SK-MEL-5 (cell line): Measurements from ENCODE around the gene DYRK1A. TPM values are rescaled to one million over a fixed set of nuclear protein-coding genes. Genes with fewer than 3 reads are reported as not detected.
A peak's percentile ranks its signal among the peaks of the same experiment; 100 is the strongest.

Source experiments
- DNase-seq: peaks from one replicate; pipeline ENCODE4 v3.0.0-alpha.2; 2016; ENCODE audit warnings: low read depth, low spot score
- in situ Hi-C: cut with HindIII; loops from 2 replicates; pipeline ENCODE4 v1.10.0; 2016; ENCODE audit warnings: low sequenced_read_pairs, high pct_unique_total_duplicates, low pct_unique_long_range_greater_than_20kb
- total RNA-seq: library from RNA; depleted of rRNA; stranded (reverse); fragments of >200 nt; shearing (Covaris generic); gene quantifications from 2 replicates; pipeline ENCODE4 v1.2.3, GENCODE V29; 2014

Gene DYRK1A
- total RNA-seq, 1 experiment from 2014 or later = 43.9 TPM

DNA sequence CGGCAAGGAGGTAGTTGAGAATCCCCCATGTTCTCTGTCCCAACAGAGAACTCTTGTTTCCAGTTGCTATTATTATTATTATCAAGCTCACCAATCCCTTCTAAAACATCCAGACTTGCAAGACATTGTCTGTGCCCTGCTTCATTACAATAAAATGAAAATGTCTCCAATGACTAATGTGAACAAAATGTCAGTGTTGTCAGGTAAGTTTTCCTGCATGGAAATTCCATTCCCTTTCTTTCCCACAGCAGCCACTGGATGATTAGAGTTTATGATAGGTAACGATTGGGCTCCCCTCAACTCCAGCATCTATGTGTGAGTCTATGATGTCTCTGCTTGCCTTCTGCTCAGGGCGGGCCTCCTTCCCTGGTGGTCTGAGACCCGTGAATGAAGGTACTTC is 8.9 kb upstream of the DYRK1A start:
- in situ Hi-C loops = no loop called here
- no peak for DNase-seq

- DNase-seq = no peak
- in situ Hi-C loops = no loop called here
Observed at GRCh38 chr21:37358397-37358796, 8.2 kb upstream of the DYRK1A start.

DNA sequence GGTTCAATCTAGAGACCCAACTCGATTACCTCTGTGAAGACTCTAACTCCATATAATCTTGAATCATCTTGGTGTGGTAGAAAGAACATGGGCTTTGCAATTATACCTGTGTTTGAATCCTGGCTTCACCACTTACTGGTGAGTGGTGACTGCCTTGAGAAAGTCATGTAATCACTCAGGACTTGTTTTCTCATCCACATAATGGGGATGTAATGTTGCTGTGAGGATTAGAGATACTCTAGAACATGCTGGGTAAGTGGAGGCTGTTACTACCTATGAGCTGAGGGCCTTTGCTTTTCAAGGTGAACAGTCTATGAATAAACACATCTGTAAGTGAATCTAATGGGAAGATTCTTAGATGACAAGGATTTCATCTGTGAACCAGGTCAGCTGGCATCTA is 2.6 kb upstream of the DYRK1A start:
- no peak for DNase-seq
- in situ Hi-C loops = no loop called here

DNA sequence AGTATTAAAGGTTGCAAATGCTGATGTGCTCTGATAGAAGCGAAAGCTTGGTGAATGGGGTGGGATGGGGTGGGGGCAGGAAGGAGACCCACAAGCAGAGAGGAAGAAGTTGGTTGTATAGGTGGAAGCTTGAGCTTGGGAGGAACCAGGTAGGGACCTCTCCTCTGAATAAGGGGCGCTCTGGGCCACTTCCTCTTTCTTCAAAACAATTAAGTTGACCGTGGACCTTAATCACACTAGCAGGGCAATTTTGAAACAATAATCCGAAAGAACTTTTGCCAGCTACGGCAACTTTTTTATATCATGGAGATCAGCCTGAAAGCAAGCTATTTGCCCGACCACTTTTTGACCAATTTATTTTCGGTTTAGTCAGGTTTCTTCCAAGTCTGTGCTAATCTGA is 1.9 kb upstream of the DYRK1A start:
- in situ Hi-C loops = no loop called here
- no peak for DNase-seq

DNA sequence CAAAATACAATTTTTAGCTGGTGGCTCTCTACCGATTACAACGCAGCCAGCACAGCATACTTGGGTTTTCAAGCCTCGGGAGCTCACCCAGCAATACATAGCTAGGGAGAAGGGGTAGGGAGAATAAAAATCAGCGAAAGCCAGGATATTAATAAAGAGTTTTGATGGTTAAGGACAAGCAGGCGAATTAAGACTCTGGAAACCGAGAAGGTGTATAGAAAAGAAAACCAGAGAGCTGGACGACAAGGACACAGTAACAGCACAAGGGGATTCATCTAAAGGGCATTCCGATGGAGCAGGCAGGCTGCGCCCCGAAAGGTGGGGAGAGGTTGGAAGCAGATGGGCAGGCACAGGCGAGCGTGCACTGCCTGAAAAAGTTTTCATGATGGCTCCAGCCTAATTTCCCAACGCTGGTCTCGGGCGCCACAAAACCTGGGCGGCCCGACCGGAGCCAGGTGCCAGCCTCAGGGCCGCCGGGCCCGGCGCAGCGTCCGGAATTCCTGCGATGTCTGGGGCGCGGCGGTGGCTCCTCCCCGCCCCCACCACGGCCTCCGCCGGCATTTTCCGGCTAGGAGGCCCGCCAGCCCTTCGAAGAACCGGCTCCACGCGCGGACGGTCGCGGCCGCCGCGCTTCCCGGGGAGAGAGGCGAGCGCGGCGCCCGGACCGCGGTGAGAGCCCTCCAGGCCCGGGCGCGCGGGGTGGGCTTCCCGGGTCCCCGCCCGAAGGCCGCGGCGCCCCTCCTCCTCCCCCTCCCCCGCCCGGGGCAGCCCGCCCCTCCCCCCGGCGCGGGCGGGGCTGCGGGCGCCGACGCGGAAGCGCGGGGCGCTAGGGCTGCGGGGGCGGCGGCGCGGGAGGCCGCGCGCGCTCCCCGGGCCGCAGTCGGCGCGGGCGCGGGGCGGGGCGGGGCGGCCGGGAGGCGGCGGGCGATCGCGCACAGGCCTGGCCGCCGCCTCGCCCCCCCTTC is 774 bp upstream of the DYRK1A start:
- in situ Hi-C loops = no loop called here
- DNase-seq = peak; percentile 55

- no peak for DNase-seq
Observed at GRCh38 chr21:37367336-37367702, 746 bp downstream of the DYRK1A start.

GRCh38 chr21:37367703-37368540 is 1.3 kb downstream of the DYRK1A start:
- in situ Hi-C loops = no loop called here
- no peak for DNase-seq

More at GRCh38 chr21:37367336-37367702, 746 bp downstream of the DYRK1A start:
- in situ Hi-C loops = no loop called here

GRCh38 chr21:37368541-37369279 is 2.1 kb downstream of the DYRK1A start:
- peak; percentile 29 for DNase-seq

DNA sequence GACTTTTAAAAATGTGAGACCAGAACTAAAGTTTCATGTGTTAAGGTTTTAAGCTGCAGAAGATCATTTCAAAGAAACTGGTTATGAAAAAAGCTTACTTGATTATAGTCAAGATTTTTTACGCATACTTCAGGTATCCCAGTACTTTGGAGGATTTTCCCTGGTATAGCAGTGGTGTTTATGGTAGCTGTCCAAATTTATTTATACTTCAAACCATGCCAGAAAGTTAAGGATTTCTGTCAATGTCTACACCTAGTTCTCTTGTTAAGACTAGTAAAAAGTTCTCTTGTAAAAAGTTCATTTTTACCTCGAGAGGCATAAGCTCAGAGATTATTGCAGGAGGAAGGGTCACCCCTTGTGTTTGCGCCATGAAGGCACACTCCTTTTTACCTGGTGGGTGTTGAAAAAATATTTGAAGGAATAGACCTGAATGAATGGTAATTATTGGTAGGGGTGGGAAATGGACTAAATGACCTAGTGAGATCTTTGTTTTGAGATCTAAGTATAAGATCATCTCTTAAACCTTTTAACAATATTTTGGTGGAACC is 2.8 kb downstream of the DYRK1A start:
- in situ Hi-C loops = no loop called here

More at GRCh38 chr21:37368541-37369279, 2.1 kb downstream of the DYRK1A start:
- in situ Hi-C loops = no loop called here

DNA sequence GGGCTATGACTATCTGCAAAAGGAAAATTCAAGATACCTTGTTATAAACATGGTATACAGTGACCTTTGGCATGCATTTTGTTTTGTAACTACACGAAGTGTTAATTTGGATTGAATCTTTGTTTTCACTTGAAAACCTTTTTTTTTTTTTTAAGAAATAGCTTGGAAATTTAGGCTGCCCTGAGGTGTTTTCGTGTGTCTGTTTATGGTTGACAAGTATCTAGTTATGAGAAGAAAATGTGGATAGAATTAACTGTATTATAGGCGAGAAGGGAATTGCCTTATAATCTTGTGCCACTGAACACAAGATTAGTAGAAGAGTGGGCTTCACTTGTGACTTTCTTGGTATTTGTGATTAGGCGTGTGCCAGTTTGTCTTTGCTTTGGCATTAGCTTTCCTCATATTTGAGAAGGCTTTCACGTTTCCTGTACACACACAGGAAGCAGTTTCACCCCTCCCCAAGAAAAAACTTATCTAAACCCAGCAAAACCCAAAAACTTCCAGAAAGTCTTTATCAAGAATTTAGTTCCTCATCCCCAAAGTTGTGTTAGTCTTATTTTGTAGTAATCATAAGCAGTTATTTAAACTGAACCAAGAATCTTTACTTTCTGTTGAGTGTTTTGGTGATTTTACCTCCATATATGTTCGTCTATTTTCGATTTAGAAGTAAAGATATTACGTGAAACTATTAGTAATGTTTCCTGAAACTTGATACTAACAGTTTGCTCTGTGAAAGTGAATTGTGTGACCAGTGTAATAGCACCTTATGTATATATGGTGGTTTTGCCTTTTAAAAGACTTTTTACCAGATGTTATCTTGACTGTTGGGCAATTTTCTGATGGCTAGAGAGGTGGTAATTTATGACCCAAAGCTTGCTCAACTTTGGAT is 3.8 kb downstream of the DYRK1A start:
- in situ Hi-C loops = no loop called here
- peak; percentile 39 for DNase-seq

More for the DNA sequence above, 2.8 kb downstream of the DYRK1A start:
- no peak for DNase-seq

DNA sequence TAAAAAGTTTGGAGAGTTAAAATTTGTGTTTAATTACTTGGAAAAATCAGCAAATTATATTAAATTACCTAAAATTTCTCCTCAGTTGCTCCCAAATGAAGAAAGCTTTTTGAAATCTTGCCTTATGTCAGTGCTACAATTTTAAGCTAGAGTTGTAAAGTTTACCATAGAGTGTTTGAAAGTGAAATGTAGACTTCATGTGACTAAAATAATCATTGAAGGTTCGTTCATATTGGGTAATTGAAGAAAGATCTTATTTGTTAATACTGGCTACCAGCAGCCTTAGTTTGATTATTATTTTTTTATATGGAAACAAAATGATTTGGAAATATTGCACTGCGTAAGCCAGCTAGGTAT is 4.4 kb downstream of the DYRK1A start:
- no peak for DNase-seq
- in situ Hi-C loops = no loop called here

GRCh38 chr21:37372127-37372731 is 5.7 kb downstream of the DYRK1A start:
- in situ Hi-C loops = no loop called here
- DNase-seq = no peak

DNA sequence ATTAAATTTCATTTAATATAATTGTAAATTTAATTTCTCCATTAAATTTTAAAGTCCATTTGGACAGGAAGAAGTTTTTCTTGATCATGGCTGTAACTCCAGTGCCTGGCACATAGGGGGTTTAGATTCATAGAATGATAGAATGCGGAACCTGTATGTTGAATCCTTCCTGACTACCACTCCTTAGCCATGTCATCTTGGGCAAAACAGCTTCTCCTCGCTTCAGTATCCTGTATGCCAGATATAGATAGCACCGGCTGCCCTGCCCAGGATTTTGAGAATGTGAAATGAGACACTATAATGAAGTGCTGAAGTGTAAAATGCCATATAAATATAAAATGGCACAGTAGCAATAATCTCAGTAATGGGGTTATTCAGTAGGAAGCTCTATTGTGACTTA is 6.4 kb downstream of the DYRK1A start:
- no peak for DNase-seq
- in situ Hi-C loops = no loop called here

GRCh38 chr21:37373539-37373938 is 7.0 kb downstream of the DYRK1A start:
- in situ Hi-C loops = no loop called here
- no peak for DNase-seq

- DNase-seq = no peak
- in situ Hi-C loops = no loop called here
Observed at GRCh38 chr21:37374027-37374426, 7.5 kb downstream of the DYRK1A start.

DNA sequence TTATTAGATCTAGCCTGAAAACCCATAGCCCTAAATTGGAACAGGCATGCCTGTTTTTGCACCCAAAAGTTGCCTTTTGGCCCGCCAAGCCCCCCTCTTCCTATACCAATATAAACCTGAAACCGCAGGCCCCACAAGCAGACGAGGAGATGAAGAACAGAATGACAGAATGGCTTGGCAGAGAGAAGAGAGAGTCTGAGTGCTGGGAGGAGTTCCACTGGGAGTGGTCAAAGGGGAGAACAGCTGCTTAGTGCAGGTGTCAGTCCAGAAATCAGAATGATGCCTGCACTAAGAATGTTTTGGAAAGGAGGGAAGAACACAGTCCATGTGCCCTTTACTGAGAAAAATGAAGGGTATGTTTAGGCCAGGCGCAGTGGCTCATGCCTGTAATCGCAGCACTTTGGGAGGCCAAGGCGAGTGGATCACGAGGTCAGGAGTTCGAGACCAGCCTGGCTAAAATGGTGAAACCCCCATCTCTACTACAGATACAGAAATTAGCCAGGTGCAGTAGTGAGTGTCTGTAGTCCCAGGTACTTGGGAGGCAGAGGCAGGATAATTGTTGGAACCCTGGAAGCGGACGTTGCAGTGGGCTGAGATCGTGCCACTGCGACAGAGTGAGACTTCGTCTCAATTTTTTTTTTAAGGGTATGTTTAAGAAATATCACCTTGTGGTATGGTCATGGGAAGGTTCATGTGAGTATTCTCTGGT is 9.4 kb downstream of the DYRK1A start:
- in situ Hi-C loops = no loop called here
- no peak for DNase-seq
